GM18868 (cell line): ENCODE data around the gene ACOXL.

Experiments
- ATAC-seq: cut with Tn5 transposase; IDR thresholded peaks from one replicate; pipeline ENCODE4 v1.9.1; 2021; ENCODE audit warnings: mild to moderate bottlenecking, moderate library complexity; ENCODE audit not compliant: unreplicated experiment

The ACOXL gene

GRCh38 chr2:110751642-110752041, 19.3 kb downstream of the ACOXL start:
- no peak for ATAC-seq

- no peak for ATAC-seq
Measured at GRCh38 chr2:110752871-110753270, 20.5 kb downstream of the ACOXL start.

- no peak for ATAC-seq
Measured at GRCh38 chr2:110755491-110756078, 23.2 kb downstream of the ACOXL start.

GRCh38 chr2:110759411-110759810, 27.0 kb downstream of the ACOXL start:
- no peak for ATAC-seq

GRCh38 chr2:110764931-110765330, 32.6 kb downstream of the ACOXL start:
- no peak for ATAC-seq

- no peak for ATAC-seq
Measured at GRCh38 chr2:110766291-110766690, 33.9 kb downstream of the ACOXL start.

GRCh38 chr2:110768591-110768990, 36.2 kb downstream of the ACOXL start:
- no peak for ATAC-seq

- ATAC-seq: no peak
Measured at GRCh38 chr2:110770404-110770958, 38.1 kb downstream of the ACOXL start.

- ATAC-seq: no peak
Measured at GRCh38 chr2:110770959-110771431, 38.6 kb downstream of the ACOXL start.

GRCh38 chr2:110771547-110772382, 39.4 kb downstream of the ACOXL start:
- no peak for ATAC-seq

GRCh38 chr2:110772383-110772755, 40.0 kb downstream of the ACOXL start:
- ATAC-seq: no peak

- no peak for ATAC-seq
Measured at GRCh38 chr2:110773401-110773921, 41.1 kb downstream of the ACOXL start.

- no peak for ATAC-seq
Measured at GRCh38 chr2:110774701-110775100, 42.3 kb downstream of the ACOXL start.

- no peak for ATAC-seq
Measured at GRCh38 chr2:110777531-110778311, 45.3 kb downstream of the ACOXL start.

GRCh38 chr2:110780461-110780860, 48.1 kb downstream of the ACOXL start:
- ATAC-seq: no peak

- no peak for ATAC-seq
Measured at GRCh38 chr2:110783196-110783873, 51.0 kb downstream of the ACOXL start.

- ATAC-seq: no peak
Measured at GRCh38 chr2:110784047-110784631, 51.8 kb downstream of the ACOXL start.

GRCh38 chr2:110785439-110785838, 53.1 kb downstream of the ACOXL start:
- ATAC-seq: no peak

- ATAC-seq: no peak
Measured at GRCh38 chr2:110788976-110789375, 56.6 kb downstream of the ACOXL start.

- no peak for ATAC-seq
Measured at GRCh38 chr2:110789706-110790105, 57.3 kb downstream of the ACOXL start.
